BE2C (cell line): ENCODE measurements around the gene CDH13.

Experiments
- DNase-seq: peaks from one replicate; pipeline ENCODE4 v3.0.0-alpha.2; 2020
- H3K27me3 ChIP-seq: fragments of 250-450 bp; sonication (Bioruptor Pico); 2 replicates; pipeline ENCODE4 v1.5.1; 2020; ENCODE audit warnings: mild to moderate bottlenecking
- H3K36me3 ChIP-seq: fragments of 250-450 bp; sonication (Bioruptor Pico); 2 replicates; pipeline ENCODE4 v1.5.1; 2020; ENCODE audit warnings: mild to moderate bottlenecking
- H3K4me1 ChIP-seq: fragments of 250-450 bp; sonication (Bioruptor Pico); 2 replicates; pipeline ENCODE4 v1.5.1; 2020
- H3K4me3 ChIP-seq: 2 replicates; pipeline ENCODE4 v1.5.1; 2011; ENCODE audit warnings: low read depth, low read length
- H3K9me3 ChIP-seq: fragments of 250-450 bp; sonication (Bioruptor Pico); 2 replicates; pipeline ENCODE4 v1.5.1; 2020
- TF ChIP-seq, protein P1 (sequence below): IDR thresholded peaks from 2 replicates; pipeline ENCODE4 v1.5.1; 2012; ENCODE audit warnings: mild to moderate bottlenecking, low read depth, low read length

The CDH13 gene

GRCh38 chr16:83137894-83138293 lies 511.1 kb downstream of the CDH13 start:
- no peak for DNase-seq
- no peaks in the 10 kb centered on the region for H3K36me3 ChIP-seq
- TF ChIP-seq, protein P1, sequence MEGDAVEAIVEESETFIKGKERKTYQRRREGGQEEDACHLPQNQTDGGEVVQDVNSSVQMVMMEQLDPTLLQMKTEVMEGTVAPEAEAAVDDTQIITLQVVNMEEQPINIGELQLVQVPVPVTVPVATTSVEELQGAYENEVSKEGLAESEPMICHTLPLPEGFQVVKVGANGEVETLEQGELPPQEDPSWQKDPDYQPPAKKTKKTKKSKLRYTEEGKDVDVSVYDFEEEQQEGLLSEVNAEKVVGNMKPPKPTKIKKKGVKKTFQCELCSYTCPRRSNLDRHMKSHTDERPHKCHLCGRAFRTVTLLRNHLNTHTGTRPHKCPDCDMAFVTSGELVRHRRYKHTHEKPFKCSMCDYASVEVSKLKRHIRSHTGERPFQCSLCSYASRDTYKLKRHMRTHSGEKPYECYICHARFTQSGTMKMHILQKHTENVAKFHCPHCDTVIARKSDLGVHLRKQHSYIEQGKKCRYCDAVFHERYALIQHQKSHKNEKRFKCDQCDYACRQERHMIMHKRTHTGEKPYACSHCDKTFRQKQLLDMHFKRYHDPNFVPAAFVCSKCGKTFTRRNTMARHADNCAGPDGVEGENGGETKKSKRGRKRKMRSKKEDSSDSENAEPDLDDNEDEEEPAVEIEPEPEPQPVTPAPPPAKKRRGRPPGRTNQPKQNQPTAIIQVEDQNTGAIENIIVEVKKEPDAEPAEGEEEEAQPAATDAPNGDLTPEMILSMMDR = no peak
- no peaks in the 10 kb centered on the region; the same call in 1 of the 2 replicates for H3K9me3 ChIP-seq
- H3K4me1 ChIP-seq = no peaks in the 10 kb centered on the region
- no peak overlapping the region for H3K4me3 ChIP-seq
- no peaks in the 10 kb centered on the region for H3K27me3 ChIP-seq

DNA sequence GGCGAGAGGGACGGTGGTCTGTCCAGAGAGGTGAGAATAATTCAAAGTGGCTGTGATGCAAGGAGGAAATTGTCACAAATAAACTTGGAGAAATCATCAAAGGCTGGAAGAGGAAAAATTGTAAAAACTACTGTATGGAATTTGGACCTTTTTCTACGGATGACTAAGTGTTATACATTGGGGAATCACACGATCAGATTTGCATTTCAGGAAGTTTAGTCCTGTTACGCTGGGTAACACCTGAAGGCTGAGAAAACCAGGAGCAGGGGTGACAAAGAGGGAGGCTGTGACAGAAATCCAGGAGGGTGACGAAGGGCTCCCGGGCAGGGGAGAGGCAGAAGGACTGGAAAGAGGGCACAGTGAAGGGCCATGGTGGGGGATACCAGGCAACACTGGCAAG lies 511.7 kb downstream of the CDH13 start:
- H3K9me3 ChIP-seq = no peaks in the 10 kb centered on the region; the same call in 1 of the 2 replicates
- TF ChIP-seq, protein P1 = no peak
- H3K27me3 ChIP-seq = no peaks in the 10 kb centered on the region
- DNase-seq = no peak
- H3K36me3 ChIP-seq = no peaks in the 10 kb centered on the region
- H3K4me3 ChIP-seq = no peak overlapping the region
- H3K4me1 ChIP-seq = no peaks in the 10 kb centered on the region

- DNase-seq = no peak
- no peaks in the 10 kb centered on the region for H3K27me3 ChIP-seq
- TF ChIP-seq, protein P1 = no peak
- no peaks in the 10 kb centered on the region for H3K36me3 ChIP-seq
- H3K9me3 ChIP-seq = peaks cover 3% of the 10 kb centered on the region; the same call in 1 of the 2 replicates
- H3K4me1 ChIP-seq = no peaks in the 10 kb centered on the region
- no peak overlapping the region for H3K4me3 ChIP-seq
Observed at GRCh38 chr16:83138976-83139690, 512.4 kb downstream of the CDH13 start.

GRCh38 chr16:83143788-83144187 lies 517.0 kb downstream of the CDH13 start:
- Histone ChIP-seq H3K4me3 (no peak overlapping the region), H3K9me3 (0 out of 2 replicates have a peak, but pooled peaks cover 3% of the 10 kb centered on the region), H3K27me3 (no peaks in the 10 kb centered on the region), H3K36me3 (no peaks in the 10 kb centered on the region), H3K4me1 (no peaks in the 10 kb centered on the region)
- TF ChIP-seq, protein P1 = no peak
- no peak for DNase-seq

DNA sequence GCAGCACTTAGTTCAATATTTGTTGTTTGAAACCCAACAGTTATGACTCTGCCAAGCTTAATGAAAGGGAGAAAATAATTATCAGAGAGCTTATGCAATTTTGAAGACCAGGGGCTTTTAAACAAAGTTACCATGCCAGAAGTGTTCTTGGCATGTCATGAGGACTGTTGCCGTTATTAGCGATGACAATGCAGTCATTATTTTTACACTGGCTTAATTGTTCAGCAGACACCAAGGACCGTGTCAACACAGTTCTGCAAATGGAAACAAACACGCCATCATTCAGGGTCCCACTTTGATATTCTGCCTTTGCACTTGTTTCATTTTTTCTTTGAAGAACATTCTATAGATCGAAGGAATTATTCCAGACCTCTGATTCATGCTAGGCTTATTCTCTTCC lies 518.5 kb downstream of the CDH13 start:
- Histone ChIP-seq H3K27me3 (no peaks in the 10 kb centered on the region), H3K36me3 (no peaks in the 10 kb centered on the region), H3K4me3 (no peak overlapping the region), H3K9me3 (0 out of 2 replicates have a peak, but pooled peaks cover 3% of the 10 kb centered on the region), H3K4me1 (no peaks in the 10 kb centered on the region)
- no peak for DNase-seq
- TF ChIP-seq, protein P1 = no peak

DNA sequence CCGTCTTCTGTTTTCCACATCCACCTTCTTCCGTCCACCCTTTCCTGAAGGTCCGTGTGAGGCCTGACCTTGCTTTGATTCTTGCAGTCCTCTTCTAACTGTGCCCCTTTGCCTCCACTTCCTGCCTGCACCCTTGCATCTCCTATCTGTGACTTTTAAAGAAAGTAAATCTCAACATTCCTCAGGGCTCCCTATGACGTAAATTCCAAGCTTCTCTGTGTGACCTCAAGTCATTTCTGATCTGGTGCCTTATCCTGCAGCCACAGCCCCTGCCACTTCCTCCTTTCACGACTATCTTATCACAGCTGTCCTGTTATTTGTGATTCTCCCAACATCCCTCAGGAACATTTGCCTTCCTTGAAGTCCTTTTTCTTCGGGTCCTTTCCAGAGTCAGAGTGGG lies 520.5 kb downstream of the CDH13 start:
- Histone ChIP-seq H3K4me3 (no peak overlapping the region), H3K27me3 (no peaks in the 10 kb centered on the region), H3K36me3 (no peaks in the 10 kb centered on the region), H3K4me1 (no peaks in the 10 kb centered on the region), H3K9me3 (0 out of 2 replicates have a peak, but pooled peaks cover 3% of the 10 kb centered on the region)
- DNase-seq = no peak
- TF ChIP-seq, protein P1 = no peak
